ENCODE data around the gene HNRNPA1.

HNRNPA1 gene

GRCh38 chr12:54329759-54330158 lies 49.2 kb downstream of the HNRNPA1 start:
- H3K36me3 ChIP-seq = no peaks in the 10 kb centered on the region
- H3K4me1 ChIP-seq = no peaks in the 10 kb centered on the region
- no peak for DNase-seq
- TF ChIP-seq CTCF (IDR thresholded peaks at IDR 0.05; ENCODE audit: low read depth, low read length) = no peak
- H3K4me3 ChIP-seq (ENCODE audit: low read depth, low read length) = no peak overlapping the region
- H3K27me3 ChIP-seq = no peaks in the 10 kb centered on the region
- no peaks in the 10 kb centered on the region for H3K9me3 ChIP-seq

GRCh38 chr12:54330442-54330841 lies 49.9 kb downstream of the HNRNPA1 start:
- Histone ChIP-seq H3K36me3 (no peaks in the 10 kb centered on the region), H3K27me3 (no peaks in the 10 kb centered on the region), H3K4me3 (ENCODE audit: low read depth, low read length) (no peak overlapping the region), H3K9me3 (no peaks in the 10 kb centered on the region), H3K4me1 (no peaks in the 10 kb centered on the region)
- DNase-seq = no peak
- no peak for TF ChIP-seq CTCF (IDR thresholded peaks at IDR 0.05; ENCODE audit: low read depth, low read length)

GRCh38 chr12:54331461-54331860 lies 50.9 kb downstream of the HNRNPA1 start:
- no peak for DNase-seq
- H3K36me3 ChIP-seq = no peaks in the 10 kb centered on the region
- TF ChIP-seq CTCF (IDR thresholded peaks at IDR 0.05; ENCODE audit: low read depth, low read length) = no peak
- no peak overlapping the region for H3K4me3 ChIP-seq (ENCODE audit: low read depth, low read length)
- no peaks in the 10 kb centered on the region for H3K9me3 ChIP-seq
- H3K4me1 ChIP-seq = no peaks in the 10 kb centered on the region
- H3K27me3 ChIP-seq = no peaks in the 10 kb centered on the region

- H3K27me3 ChIP-seq = no peaks in the 10 kb centered on the region
- TF ChIP-seq CTCF (IDR thresholded peaks at IDR 0.05; ENCODE audit: low read depth, low read length) = no peak
- no peaks in the 10 kb centered on the region for H3K9me3 ChIP-seq
- no peaks in the 10 kb centered on the region for H3K36me3 ChIP-seq
- DNase-seq = no peak
- H3K4me3 ChIP-seq (ENCODE audit: low read depth, low read length) = no peak overlapping the region
- peaks cover 8% of the 10 kb centered on the region; the same call in 1 of the 2 replicates for H3K4me1 ChIP-seq
Observed at GRCh38 chr12:54333420-54334034, 53.0 kb downstream of the HNRNPA1 start.

All from BE2C (cell line).